ENCODE results near the gene KIF16B.

Gene KIF16B

DNA sequence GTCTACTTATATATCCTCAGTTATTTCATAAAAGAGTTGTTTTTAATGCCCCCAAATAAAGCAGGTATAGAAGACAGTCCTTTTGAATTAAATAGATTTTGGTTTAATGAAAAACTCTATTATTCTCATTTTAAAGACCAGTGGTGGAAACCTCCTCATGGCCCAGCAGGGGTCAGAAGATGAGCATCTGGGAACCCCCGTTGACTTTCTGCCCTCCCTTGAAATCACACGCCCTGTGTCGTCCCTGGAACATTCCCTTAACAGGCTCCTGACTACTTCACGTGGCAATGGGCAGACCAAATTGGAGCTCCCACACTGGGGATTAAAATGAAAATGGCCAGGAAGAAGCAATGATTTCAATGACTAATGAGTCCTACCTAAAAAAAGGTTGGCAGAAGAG lies 220.9 kb downstream of the KIF16B start:
- TF ChIP-seq, protein P1, sequence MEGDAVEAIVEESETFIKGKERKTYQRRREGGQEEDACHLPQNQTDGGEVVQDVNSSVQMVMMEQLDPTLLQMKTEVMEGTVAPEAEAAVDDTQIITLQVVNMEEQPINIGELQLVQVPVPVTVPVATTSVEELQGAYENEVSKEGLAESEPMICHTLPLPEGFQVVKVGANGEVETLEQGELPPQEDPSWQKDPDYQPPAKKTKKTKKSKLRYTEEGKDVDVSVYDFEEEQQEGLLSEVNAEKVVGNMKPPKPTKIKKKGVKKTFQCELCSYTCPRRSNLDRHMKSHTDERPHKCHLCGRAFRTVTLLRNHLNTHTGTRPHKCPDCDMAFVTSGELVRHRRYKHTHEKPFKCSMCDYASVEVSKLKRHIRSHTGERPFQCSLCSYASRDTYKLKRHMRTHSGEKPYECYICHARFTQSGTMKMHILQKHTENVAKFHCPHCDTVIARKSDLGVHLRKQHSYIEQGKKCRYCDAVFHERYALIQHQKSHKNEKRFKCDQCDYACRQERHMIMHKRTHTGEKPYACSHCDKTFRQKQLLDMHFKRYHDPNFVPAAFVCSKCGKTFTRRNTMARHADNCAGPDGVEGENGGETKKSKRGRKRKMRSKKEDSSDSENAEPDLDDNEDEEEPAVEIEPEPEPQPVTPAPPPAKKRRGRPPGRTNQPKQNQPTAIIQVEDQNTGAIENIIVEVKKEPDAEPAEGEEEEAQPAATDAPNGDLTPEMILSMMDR (IDR thresholded peaks at IDR 0.05; ENCODE audit: extremely low read depth, insufficient read depth, missing control alignments) = no peak
- no peak for DNase-seq (ENCODE audit: low spot score)
- in situ Hi-C loops (cut with MboI; ENCODE audit: low pct_unique_long_range_greater_than_20kb, low sequenced_read_pairs, unreplicated experiment) = no loop called here

DNA sequence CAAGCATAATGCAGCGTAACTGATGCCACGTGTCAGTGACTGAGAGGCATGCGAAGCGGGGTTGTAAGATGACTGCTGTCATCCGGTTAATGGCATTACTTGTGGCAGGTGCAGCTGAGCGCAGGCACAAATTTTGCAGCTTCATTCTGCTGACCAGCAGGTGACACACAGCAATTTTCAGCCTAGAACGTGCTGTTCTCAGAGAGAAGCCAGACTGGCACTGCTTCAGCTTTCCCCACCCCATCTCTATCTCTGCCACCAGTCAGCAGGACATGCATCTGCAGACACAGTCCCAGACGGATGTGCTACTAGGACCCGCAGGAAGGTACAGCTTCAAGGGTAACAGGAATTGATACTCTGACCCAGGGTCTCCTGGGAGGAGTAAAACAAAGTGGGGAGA lies 221.8 kb downstream of the KIF16B start:
- in situ Hi-C loops (cut with MboI; ENCODE audit: low pct_unique_long_range_greater_than_20kb, low sequenced_read_pairs, unreplicated experiment) = no loop called here
- no peak for DNase-seq (ENCODE audit: low spot score)
- TF ChIP-seq, protein P1 (IDR thresholded peaks at IDR 0.05; ENCODE audit: extremely low read depth, insufficient read depth, missing control alignments) = no peak

DNA sequence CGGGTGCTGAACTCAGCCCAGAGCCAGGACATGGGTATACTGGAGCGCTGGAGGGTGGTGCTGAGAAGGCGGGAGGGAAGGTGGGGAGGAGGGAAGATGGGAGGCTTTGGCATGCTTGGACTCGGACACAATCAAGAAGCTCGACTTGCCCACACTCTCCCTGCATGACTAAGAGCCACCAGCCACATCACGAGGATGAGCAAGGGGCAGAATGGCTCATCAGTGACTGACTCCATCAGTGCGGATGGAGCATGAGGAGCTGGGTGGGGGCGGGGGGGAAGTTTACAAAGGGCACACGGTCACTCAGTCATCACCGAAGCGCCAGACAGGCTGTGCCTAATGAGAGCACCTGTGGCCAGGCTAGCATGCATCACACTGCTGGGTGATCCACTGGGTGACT lies 222.8 kb downstream of the KIF16B start:
- no peak for DNase-seq (ENCODE audit: low spot score)
- TF ChIP-seq, protein P1 (IDR thresholded peaks at IDR 0.05; ENCODE audit: extremely low read depth, insufficient read depth, missing control alignments) = no peak
- in situ Hi-C loops (cut with MboI; ENCODE audit: low pct_unique_long_range_greater_than_20kb, low sequenced_read_pairs, unreplicated experiment) = no loop called here

DNA sequence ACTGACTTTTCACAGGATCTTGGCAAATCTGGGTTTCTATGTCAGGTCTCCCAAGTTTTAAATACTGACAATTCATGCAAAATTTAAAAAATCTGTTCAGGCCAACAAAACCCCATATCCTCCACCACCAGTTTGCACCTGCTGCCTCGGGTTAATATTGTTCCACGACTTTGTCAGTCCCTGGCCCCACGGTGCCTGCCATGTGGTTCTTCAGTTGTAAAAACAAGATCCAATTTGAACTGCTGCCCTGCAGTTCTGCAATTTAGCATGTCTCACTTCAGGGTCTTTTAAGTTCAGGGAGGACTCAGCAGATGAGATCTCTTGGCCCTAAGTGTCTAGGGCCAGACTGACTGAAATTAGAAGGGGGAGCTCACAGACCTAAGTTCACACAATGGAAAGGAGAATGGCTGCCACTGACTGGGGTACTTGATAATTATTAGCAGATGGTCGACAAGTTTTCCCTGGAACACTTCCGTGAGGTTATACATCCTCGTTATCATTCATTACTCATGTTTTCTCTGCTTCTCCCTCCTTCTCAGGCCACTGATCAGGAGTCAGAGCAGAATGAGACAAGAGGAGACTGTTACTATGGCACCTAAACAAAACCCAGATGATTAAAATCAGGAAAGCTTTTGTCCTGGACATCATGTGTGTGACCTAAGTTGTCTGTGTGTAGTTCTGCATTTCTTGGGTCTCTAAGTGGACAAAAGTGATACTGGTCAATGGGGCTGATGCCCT lies 223.6 kb downstream of the KIF16B start:
- DNase-seq (ENCODE audit: low spot score) = no peak

DNA sequence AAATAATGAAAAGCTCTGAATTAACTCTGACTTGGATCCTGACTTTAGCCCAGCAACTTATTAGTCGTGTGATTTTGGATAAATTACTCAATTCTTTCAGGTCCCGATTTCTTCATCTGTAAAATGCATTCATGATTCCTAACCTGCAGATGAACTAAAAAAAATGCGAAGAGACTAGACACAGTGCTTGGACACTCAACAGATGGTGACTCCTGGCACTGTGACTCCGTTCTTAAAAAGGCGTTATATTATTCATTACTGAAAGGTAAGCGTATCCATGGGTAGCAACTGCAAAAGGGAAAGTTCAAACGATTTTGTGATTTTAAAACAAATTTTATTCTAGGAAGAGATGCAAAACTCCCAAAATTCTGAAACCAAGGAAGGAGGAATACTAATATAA lies 226.3 kb downstream of the KIF16B start:
- TF ChIP-seq, protein P1 (IDR thresholded peaks at IDR 0.05; ENCODE audit: extremely low read depth, insufficient read depth, missing control alignments) = no peak
- no peak for DNase-seq (ENCODE audit: low spot score)
- in situ Hi-C loops (cut with MboI; ENCODE audit: low pct_unique_long_range_greater_than_20kb, low sequenced_read_pairs, unreplicated experiment) = no loop called here

More for the DNA sequence above, 223.6 kb downstream of the KIF16B start:
- in situ Hi-C loops (cut with MboI; ENCODE audit: low pct_unique_long_range_greater_than_20kb, low sequenced_read_pairs, unreplicated experiment) = no loop called here
- TF ChIP-seq, protein P1 (IDR thresholded peaks at IDR 0.05; ENCODE audit: extremely low read depth, insufficient read depth, missing control alignments) = no peak

DNA sequence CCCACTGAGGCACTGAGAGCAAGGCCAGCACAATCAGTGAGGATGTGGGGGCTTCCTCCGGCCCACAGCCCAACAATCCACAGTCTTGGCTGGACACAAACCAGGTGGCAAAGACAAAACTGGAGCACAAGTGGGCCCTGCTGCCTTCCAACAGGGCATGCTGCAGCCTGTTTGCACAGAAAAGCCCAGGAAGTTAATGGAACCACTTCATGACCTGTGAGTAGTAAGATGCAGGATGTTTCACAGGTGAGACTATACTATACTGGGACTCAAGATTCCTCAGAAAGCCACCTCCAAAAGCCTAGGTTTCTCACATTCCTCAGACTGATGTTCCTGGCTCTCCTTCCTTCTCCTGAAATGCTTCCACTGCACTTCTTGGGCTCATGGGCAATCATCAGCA lies 235.5 kb downstream of the KIF16B start:
- TF ChIP-seq, protein P1 (IDR thresholded peaks at IDR 0.05; ENCODE audit: extremely low read depth, insufficient read depth, missing control alignments) = no peak
- in situ Hi-C loops (cut with MboI; ENCODE audit: low pct_unique_long_range_greater_than_20kb, low sequenced_read_pairs, unreplicated experiment) = no loop called here
- DNase-seq (ENCODE audit: low spot score) = no peak

Data from GM13977 (cell line).